OCI-LY7 (cell line): ENCODE data around the gene RPL36A. TPM values are rescaled to one million over a fixed set of nuclear protein-coding genes. Genes with fewer than 3 reads are reported as not detected.

Experiments
- BruUV-seq: library from RNA; stranded (reverse); fragments of 400-500 nt; replicated peaks from 2 replicates; lab custom pipeline; 2021; lab: Mats Ljungman, UMichigan
- CTCF ChIA-PET: fragments of 300-600 bp; sonication (Branson Sonifier 250); formaldehyde crosslinking; loops from one replicate; lab custom pipeline; 2022; ENCODE audit warnings: antibody characterized with exemption; ENCODE audit not compliant: unreplicated experiment; lab: Charles Lee
- POLR2A ChIA-PET: fragments of 300-600 bp; sonication (Branson Sonifier 250); formaldehyde crosslinking; loops from one replicate; lab custom pipeline; 2022; ENCODE audit warnings: antibody characterized with exemption; lab: Charles Lee
- DNase-seq: peaks from one replicate; pipeline ENCODE4 v3.0.0-alpha.2; 2015; ENCODE audit warnings: low spot score
- H2AFZ ChIP-seq: fragments of 200-600 bp; sonication (generic), shearing (Covaris generic); 2 replicates; pipeline ENCODE4 v1.6.1; 2014; ENCODE audit warnings: mild to moderate bottlenecking, antibody characterized with exemption, low read length, moderate library complexity
- H3K27ac ChIP-seq: fragments of 200-600 bp; sonication (generic); 2 replicates; pipeline ENCODE4 v1.5.1; 2014; ENCODE audit warnings: mixed run types, low read depth, mild to moderate bottlenecking, moderate library complexity, low read length, inconsistent platforms; ENCODE audit not compliant: poor library complexity, severe bottlenecking
- H3K36me3 ChIP-seq: fragments of 200-600 bp; sonication (generic); 2 replicates; pipeline ENCODE4 v1.6.1; 2014; ENCODE audit warnings: mild to moderate bottlenecking, antibody characterized with exemption, low read length, moderate library complexity, mixed read lengths; ENCODE audit not compliant: insufficient read depth
- H3K4me1 ChIP-seq: fragments of 200-600 bp; sonication (generic); 2 replicates; pipeline ENCODE4 v1.5.1; 2014; ENCODE audit warnings: mild to moderate bottlenecking, low read length; ENCODE audit not compliant: insufficient read depth, poor library complexity, severe bottlenecking
- H3K4me2 ChIP-seq: fragments of 200-600 bp; sonication (generic); 2 replicates; pipeline ENCODE4 v1.6.1; 2014; ENCODE audit warnings: mild to moderate bottlenecking, low read length
- H3K4me3 ChIP-seq: fragments of 200-600 bp; sonication (generic); 2 replicates; pipeline ENCODE4 v1.5.1; 2014; ENCODE audit warnings: mild to moderate bottlenecking, low read depth, low read length; ENCODE audit not compliant: poor library complexity, severe bottlenecking
- H3K79me2 ChIP-seq: fragments of 200-600 bp; sonication (generic); 2 replicates; pipeline ENCODE4 v1.6.1; 2016; ENCODE audit warnings: low read depth, mild to moderate bottlenecking, low read length, moderate library complexity, mixed read lengths; ENCODE audit not compliant: insufficient read depth
- H3K9me2 ChIP-seq: fragments of 200-600 bp; sonication (generic); 2 replicates; pipeline ENCODE4 v1.6.1; 2016; ENCODE audit warnings: mild to moderate bottlenecking, low read length, mixed read lengths; ENCODE audit not compliant: insufficient read depth
- H3K9me3 ChIP-seq: fragments of 200-600 bp; sonication (generic); 2 replicates; pipeline ENCODE4 v1.6.1; 2014; ENCODE audit warnings: mild to moderate bottlenecking, mixed run types, low read length, mixed read lengths
- H4K20me1 ChIP-seq: fragments of 200-600 bp; sonication (generic); 2 replicates; pipeline ENCODE4 v1.6.1; 2014; ENCODE audit warnings: mild to moderate bottlenecking, antibody characterized with exemption, low read length, moderate library complexity, mixed read lengths; ENCODE audit not compliant: insufficient read depth
- EZH2phosphoT487 ChIP-seq: fragments of 200-600 bp; sonication (generic); IDR thresholded peaks from 2 replicates; pipeline ENCODE4 v1.6.1; 2018; ENCODE audit warnings: low read depth, borderline replicate concordance, mild to moderate bottlenecking, mixed run types, antibody characterized with exemption, low read length, moderate library complexity, mixed read lengths
- intact Hi-C: fragments of 100-400 bp; cut with micrococcal nuclease; formaldehyde crosslinking; loops from one replicate; pipeline ENCODE4 v1.10.0; 2022; ENCODE audit not compliant: unreplicated experiment
- total RNA-seq, 2 experiments: library from RNA; depleted of rRNA in 1 of 2; stranded (reverse); fragments of >200 nt in 1 of 2; shearing (Covaris generic) in 1 of 2; gene quantifications; 2 replicates each; pipeline ENCODE4 v1.2.3, GENCODE V29; 2014 to 2022
- TF ChIP-seq, protein P1 (sequence below): fragments of 200-600 bp; sonication (generic); conservative IDR thresholded peaks from 2 replicates; pipeline ENCODE4 v1.5.1; 2014; ENCODE audit warnings: mild to moderate bottlenecking, antibody characterized with exemption, low read length, moderate library complexity, mixed read lengths

Gene RPL36A
- total RNA-seq, 2 experiments from 2014 or later: 431 to 2,042 TPM

DNA sequence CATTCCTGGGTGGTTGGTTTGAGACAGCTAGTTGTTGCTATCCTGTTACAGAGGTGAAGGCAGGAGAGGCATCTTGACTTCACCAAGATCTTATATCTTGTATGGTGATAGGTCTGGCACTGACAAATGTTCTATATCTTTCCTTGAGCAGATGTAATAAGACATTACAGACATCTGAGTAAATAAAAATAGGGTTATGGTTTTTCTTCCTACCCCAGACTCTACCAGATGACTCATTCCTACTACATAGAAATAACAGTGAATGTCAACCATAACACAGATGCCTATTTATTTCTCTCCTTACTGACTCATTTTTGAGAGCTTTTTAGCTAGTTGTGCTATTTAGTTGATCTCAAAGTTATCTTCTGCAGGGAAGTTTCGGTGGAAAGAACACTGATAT lies 39.1 kb downstream of the RPL36A start:
- BruUV-seq: no TSS peak

DNA sequence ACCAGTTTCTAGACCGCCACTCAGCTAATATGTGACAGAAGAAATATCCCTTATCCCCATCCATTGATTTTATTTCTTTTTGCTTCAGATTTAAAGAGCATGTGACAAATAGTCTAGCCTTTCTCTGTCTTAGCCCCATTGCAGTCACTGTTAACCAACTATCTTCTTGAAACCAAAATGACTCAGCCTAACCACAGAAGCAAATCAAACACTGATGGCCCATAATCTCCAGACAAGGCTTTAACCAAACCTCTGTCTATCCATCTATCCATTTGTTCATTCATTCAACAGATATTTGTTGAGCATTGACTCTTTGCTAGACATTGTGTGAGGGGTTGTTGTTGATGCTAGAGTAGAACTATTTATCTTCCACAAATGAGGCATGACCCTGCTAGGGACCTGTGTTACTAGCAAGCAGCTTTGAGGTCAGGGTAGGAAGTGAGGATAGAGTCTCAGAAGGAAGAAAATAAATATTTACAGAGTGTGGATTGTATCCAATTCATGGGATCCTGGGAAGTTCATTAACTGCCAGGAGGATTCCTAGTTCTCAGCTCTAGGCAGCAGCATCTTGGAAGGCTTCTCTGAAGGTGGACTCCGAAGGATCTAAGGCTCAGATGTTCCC lies 39.8 kb downstream of the RPL36A start:
- no peaks in the 10 kb centered on the region for H4K20me1 ChIP-seq
- no peaks in the 10 kb centered on the region for H3K9me3 ChIP-seq
- H3K27ac ChIP-seq: no peak overlapping the region
- POLR2A ChIA-PET: no interaction called here
- H2AFZ ChIP-seq: no peak overlapping the region
- BruUV-seq: no TSS peak
- CTCF ChIA-PET: no interaction called here
- no peaks in the 10 kb centered on the region for H3K9me2 ChIP-seq
- intact Hi-C loops: no loop called here
- DNase-seq: no peak
- no peaks in the 10 kb centered on the region for H3K36me3 ChIP-seq
- no peaks in the 10 kb centered on the region for H3K79me2 ChIP-seq
- TF ChIP-seq, protein P1, sequence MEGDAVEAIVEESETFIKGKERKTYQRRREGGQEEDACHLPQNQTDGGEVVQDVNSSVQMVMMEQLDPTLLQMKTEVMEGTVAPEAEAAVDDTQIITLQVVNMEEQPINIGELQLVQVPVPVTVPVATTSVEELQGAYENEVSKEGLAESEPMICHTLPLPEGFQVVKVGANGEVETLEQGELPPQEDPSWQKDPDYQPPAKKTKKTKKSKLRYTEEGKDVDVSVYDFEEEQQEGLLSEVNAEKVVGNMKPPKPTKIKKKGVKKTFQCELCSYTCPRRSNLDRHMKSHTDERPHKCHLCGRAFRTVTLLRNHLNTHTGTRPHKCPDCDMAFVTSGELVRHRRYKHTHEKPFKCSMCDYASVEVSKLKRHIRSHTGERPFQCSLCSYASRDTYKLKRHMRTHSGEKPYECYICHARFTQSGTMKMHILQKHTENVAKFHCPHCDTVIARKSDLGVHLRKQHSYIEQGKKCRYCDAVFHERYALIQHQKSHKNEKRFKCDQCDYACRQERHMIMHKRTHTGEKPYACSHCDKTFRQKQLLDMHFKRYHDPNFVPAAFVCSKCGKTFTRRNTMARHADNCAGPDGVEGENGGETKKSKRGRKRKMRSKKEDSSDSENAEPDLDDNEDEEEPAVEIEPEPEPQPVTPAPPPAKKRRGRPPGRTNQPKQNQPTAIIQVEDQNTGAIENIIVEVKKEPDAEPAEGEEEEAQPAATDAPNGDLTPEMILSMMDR: no peak
- TF ChIP-seq EZH2phosphoT487: no peak
- H3K4me3 ChIP-seq: no peak overlapping the region
- H3K4me2 ChIP-seq: no peak overlapping the region
- no peaks in the 10 kb centered on the region for H3K4me1 ChIP-seq

More for the DNA sequence above, 39.1 kb downstream of the RPL36A start:
- Histone ChIP-seq H2AFZ (no peak overlapping the region), H3K36me3 (no peaks in the 10 kb centered on the region), H4K20me1 (no peaks in the 10 kb centered on the region), H3K4me2 (no peak overlapping the region), H3K9me2 (no peaks in the 10 kb centered on the region), H3K4me1 (no peaks in the 10 kb centered on the region), H3K4me3 (no peak overlapping the region), H3K27ac (no peak overlapping the region), H3K79me2 (no peaks in the 10 kb centered on the region), H3K9me3 (no peaks in the 10 kb centered on the region)
- DNase-seq: no peak
- TF ChIP-seq EZH2phosphoT487: no peak
- TF ChIP-seq, protein P1: no peak
- intact Hi-C loops: no loop called here
- CTCF ChIA-PET: no interaction called here
- POLR2A ChIA-PET: interaction anchor here (0.7 kb wide), 1 partner anchor 17 kb away, joined by 5 read pairs; no protein-coding TSS in a partner anchor

DNA sequence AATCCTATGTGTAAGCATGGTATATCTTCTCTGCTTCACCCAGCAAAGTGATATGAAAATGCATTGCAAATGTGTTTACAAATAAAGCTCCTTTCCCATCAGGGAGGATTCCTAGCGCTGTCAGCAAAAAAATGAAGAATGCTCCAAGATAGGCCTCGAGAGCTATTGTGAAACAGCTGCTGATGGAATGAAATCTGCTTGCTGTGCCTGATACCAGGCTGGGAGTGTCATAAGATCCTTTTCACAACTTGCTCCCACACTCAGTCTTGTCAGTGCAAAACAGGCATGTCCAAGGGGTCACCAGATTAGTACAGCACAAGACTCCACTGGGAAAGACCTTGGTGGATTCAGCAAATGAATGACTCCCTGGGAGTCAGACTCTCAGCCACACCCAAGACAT lies 51.3 kb downstream of the RPL36A start:
- CTCF ChIA-PET: no interaction called here
- H3K9me2 ChIP-seq: no peaks in the 10 kb centered on the region
- no peaks in the 10 kb centered on the region for H3K9me3 ChIP-seq
- intact Hi-C loops: no loop called here
- no peak overlapping the region for H3K27ac ChIP-seq
- no peaks in the 10 kb centered on the region for H4K20me1 ChIP-seq
- no peaks in the 10 kb centered on the region for H3K36me3 ChIP-seq
- no peaks in the 10 kb centered on the region for H3K4me1 ChIP-seq
- no peak overlapping the region for H3K4me3 ChIP-seq
- POLR2A ChIA-PET: no interaction called here
- no peak for DNase-seq
- no TSS peak for BruUV-seq
- H3K79me2 ChIP-seq: no peaks in the 10 kb centered on the region
- no peak overlapping the region for H2AFZ ChIP-seq
- no peak overlapping the region for H3K4me2 ChIP-seq
- TF ChIP-seq EZH2phosphoT487: no peak
- TF ChIP-seq, protein P1: no peak
